Stimulated activated CD8-positive, alpha-beta memory T cell treated with anti-CD3 and anti-CD28 coated beads, Interleukin-4, amount 100 ng/mL, for 1 hour (primary cell): ENCODE measurements around the gene ITPK1.

Experiments used
- DNase-seq, 2 donors: peaks; one replicate each; pipeline ENCODE4 v3.0.0-alpha.2; 2020; ENCODE audit warnings: low read depth in 2 of 2, low spot score in 1 of 2

Gene ITPK1

GRCh38 chr14:92938890-92939671, 176.6 kb downstream of the ITPK1 start:
- no peak for DNase-seq

- no peak for DNase-seq
These were observed 177.4 kb downstream of the ITPK1 start for GRCh38 chr14:92938235-92938875.

GRCh38 chr14:92937051-92937937, 178.4 kb downstream of the ITPK1 start:
- no peak for DNase-seq

- DNase-seq = no peak
These were observed 179.6 kb downstream of the ITPK1 start for GRCh38 chr14:92936085-92936484.

GRCh38 chr14:92935446-92935845, 180.3 kb downstream of the ITPK1 start:
- no peak for DNase-seq

GRCh38 chr14:92934196-92935085, 181.3 kb downstream of the ITPK1 start:
- no peak for DNase-seq

- DNase-seq = no peak
These were observed 182.2 kb downstream of the ITPK1 start for GRCh38 chr14:92933481-92933880.

- DNase-seq = no peak
These were observed 183.0 kb downstream of the ITPK1 start for GRCh38 chr14:92932448-92933395.

- no peak for DNase-seq
These were observed 183.9 kb downstream of the ITPK1 start for GRCh38 chr14:92931681-92932447.

GRCh38 chr14:92930737-92931602, 184.8 kb downstream of the ITPK1 start:
- no peak for DNase-seq

- DNase-seq = no peak
These were observed 185.8 kb downstream of the ITPK1 start for GRCh38 chr14:92929689-92930608.

GRCh38 chr14:92928961-92929688, 186.6 kb downstream of the ITPK1 start:
- DNase-seq = no peak

- DNase-seq = no peak
These were observed 187.5 kb downstream of the ITPK1 start for GRCh38 chr14:92928258-92928629.

- DNase-seq = no peak
These were observed 188.1 kb downstream of the ITPK1 start for GRCh38 chr14:92927349-92928257.

- no peak for DNase-seq
These were observed 188.8 kb downstream of the ITPK1 start for GRCh38 chr14:92926931-92927330.
